ENCODE measurements around the gene FOLR2. TPM values are rescaled to one million over a fixed set of nuclear protein-coding genes. Genes with fewer than 3 reads are reported as not detected.
A peak's percentile ranks its signal among the peaks of the same experiment; 100 is the strongest.
"Not testable (repeated sequence)": the region's sequence is repeated elsewhere in the genome, so short reads cannot be mapped to it uniquely, and the experiment has no call there.

Gene FOLR2
- total RNA-seq, result 10 to 100 TPM; 18.9 to 62.3 (median 23.1) TPM
- 10 to 100 TPM; 16.1 to 26.6 (median 20.7) TPM for polyA plus RNA-seq
- long read RNA-seq, donor 1, transcript FOLR2-202 (5 exons, 699 nt), result minor isoform, 5 of 108 reads
- long read RNA-seq, donor 1, transcript FOLR2-201 (5 exons, 1,138 nt), result major isoform, 83 of 108 reads
- long read RNA-seq, donor 1, partial matches to known transcripts, result 10 of 108 reads
- long read RNA-seq, donor 1, other reads (novel, unspliced or antisense), result 0 of 108 reads
- long read RNA-seq, donor 2, transcript FOLR2-201 (5 exons, 1,138 nt), result major isoform, 43 of 82 reads
- long read RNA-seq, donor 2, partial matches to known transcripts, result 21 of 82 reads
- long read RNA-seq, donor 2, other reads (novel, unspliced or antisense), result 7 of 82 reads

- 57 to 77% (median 68%) methylated on average over 6 of the region's 6 CpGs for WGBS, 5 donors
- Histone ChIP-seq H3K9me3 (no peaks in the 10 kb centered on the region), H3K27me3 (replicated peaks in 1 of 7) (peaks cover 0 to 6% (median 0%) of the 10 kb centered on the region in 7 donors), H3K4me1 (peaks cover 0 to 35% (median 17%) of the 10 kb centered on the region in 6 donors), H3K27ac (peak within 1 kb of the TSS in 4 of 8 donors; percentile 28 to 66 (median 64)), H3K36me3 (no peaks in the 10 kb centered on the region), H3K4me3 (peak within 1 kb of the TSS in 1 of 8 donors; percentile 11)
- no peak for DNase-seq
- intact Hi-C loops (cut with DNase I; ENCODE audit: low total_unique reads), result no loop called here
- TF ChIP-seq POLR2AphosphoS5 (IDR thresholded peaks at IDR 0.05) (no peak), POLR2A (IDR thresholded peaks at IDR 0.05) (no peak)
- TF ChIP-seq, protein P1, sequence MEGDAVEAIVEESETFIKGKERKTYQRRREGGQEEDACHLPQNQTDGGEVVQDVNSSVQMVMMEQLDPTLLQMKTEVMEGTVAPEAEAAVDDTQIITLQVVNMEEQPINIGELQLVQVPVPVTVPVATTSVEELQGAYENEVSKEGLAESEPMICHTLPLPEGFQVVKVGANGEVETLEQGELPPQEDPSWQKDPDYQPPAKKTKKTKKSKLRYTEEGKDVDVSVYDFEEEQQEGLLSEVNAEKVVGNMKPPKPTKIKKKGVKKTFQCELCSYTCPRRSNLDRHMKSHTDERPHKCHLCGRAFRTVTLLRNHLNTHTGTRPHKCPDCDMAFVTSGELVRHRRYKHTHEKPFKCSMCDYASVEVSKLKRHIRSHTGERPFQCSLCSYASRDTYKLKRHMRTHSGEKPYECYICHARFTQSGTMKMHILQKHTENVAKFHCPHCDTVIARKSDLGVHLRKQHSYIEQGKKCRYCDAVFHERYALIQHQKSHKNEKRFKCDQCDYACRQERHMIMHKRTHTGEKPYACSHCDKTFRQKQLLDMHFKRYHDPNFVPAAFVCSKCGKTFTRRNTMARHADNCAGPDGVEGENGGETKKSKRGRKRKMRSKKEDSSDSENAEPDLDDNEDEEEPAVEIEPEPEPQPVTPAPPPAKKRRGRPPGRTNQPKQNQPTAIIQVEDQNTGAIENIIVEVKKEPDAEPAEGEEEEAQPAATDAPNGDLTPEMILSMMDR (IDR thresholded peaks at IDR 0.05 in 8 of 11, conservative IDR thresholded peaks at IDR 0.05 in 3 of 11), result no peak
Measured at GRCh38 chr11:72216638-72217037, at the start of gene FOLR2. Gene FOLR2, plus strand, starts transcription at chr11:72216794. Its CDS starts 1,791 bp downstream, at chr11:72218585.

GRCh38 chr11:72169046-72169555, 47.5 kb upstream of the FOLR2 start:
- H3K27ac ChIP-seq; H3K9me3 ChIP-seq; H3K36me3 ChIP-seq; H3K4me3 ChIP-seq; H3K4me1 ChIP-seq; H3K27me3 ChIP-seq (replicated peaks in 1 of 7); intact Hi-C loops (cut with DNase I; ENCODE audit: low total_unique reads); DNase-seq: not testable (repeated sequence)
- WGBS, 5 donors, result 96 to 99% (median 98%) methylated on average over 5 of the region's 5 CpGs

GRCh38 chr11:72169754-72170153, 46.8 kb upstream of the FOLR2 start:
- H3K27ac ChIP-seq; H3K4me3 ChIP-seq; DNase-seq; intact Hi-C loops (cut with DNase I; ENCODE audit: low total_unique reads); H3K27me3 ChIP-seq (replicated peaks in 1 of 7); H3K9me3 ChIP-seq; H3K36me3 ChIP-seq; H3K4me1 ChIP-seq: not testable (repeated sequence)
- 74 to 91% (median 84%) methylated on average over 3 of the region's 3 CpGs for WGBS, 5 donors

GRCh38 chr11:72172043-72172442, 44.6 kb upstream of the FOLR2 start:
- intact Hi-C loops (cut with DNase I; ENCODE audit: low total_unique reads); H3K27me3 ChIP-seq (replicated peaks in 1 of 7); H3K36me3 ChIP-seq; H3K4me3 ChIP-seq; DNase-seq; H3K4me1 ChIP-seq; H3K9me3 ChIP-seq: not testable (repeated sequence)
- H3K27ac ChIP-seq, result peak overlapping the region in 1 of 8 donors; percentile 73
- WGBS, 5 donors, result 65 to 83% (median 75%) methylated on average over 2 to 4 of the region's 4 CpGs

DNA sequence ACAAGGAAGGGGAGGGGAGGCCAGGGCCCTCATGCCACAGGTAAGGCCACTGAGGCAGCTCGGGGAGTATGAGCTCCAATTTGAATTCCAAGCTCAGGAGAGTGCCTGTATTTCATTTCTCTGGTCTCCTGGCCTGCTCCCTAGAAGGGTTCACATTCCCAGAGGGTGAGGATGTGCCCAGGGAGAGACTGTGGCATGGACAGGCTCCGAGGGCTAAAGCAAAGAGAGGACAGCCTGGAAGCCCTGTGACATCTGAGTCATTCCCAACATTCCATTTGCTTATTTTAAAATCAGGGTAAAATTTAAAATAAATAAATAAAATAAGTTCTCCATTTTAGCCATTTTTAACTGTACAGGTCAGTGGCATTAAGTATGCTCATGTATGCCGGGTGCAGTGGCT, 43.3 kb upstream of the FOLR2 start:
- no peak for TF ChIP-seq POLR2A (IDR thresholded peaks at IDR 0.05)
- TF ChIP-seq POLR2AphosphoS5 (IDR thresholded peaks at IDR 0.05), result no peak
- TF ChIP-seq, protein P1 (IDR thresholded peaks at IDR 0.05 in 8 of 11, conservative IDR thresholded peaks at IDR 0.05 in 3 of 11), result no peak
- 62 to 96% (median 88%) methylated on average over 3 of the region's 3 CpGs for WGBS, 5 donors
- no peak for DNase-seq
- peaks cover 0 to 3% (median 0%) of the 10 kb centered on the region in 7 donors for H3K27me3 ChIP-seq (replicated peaks in 1 of 7)
- intact Hi-C loops (cut with DNase I; ENCODE audit: low total_unique reads), result no loop called here
- H3K9me3 ChIP-seq, result no peaks in the 10 kb centered on the region
- no peak overlapping the region for H3K4me3 ChIP-seq
- H3K27ac ChIP-seq, result no peak overlapping the region
- H3K4me1 ChIP-seq, result peaks cover 0 to 4% (median 0%) of the 10 kb centered on the region in 6 donors
- H3K36me3 ChIP-seq, result no peaks in the 10 kb centered on the region
